ENCODE data around the gene CYP27A1.
A peak's percentile ranks its signal among the peaks of the same experiment; 100 is the strongest.
"Not testable (repeated sequence)": the region's sequence is repeated elsewhere in the genome, so short reads cannot be mapped to it uniquely, and the experiment has no call there.

Gene CYP27A1

GRCh38 chr2:218839430-218839829 is 57.5 kb downstream of the CYP27A1 start:
- H3K4me1 Mint-ChIP-seq: no peaks in the 10 kb centered on the region
- peaks cover 4% of the 10 kb centered on the region for H3K9me3 Mint-ChIP-seq
- no peaks in the 10 kb centered on the region for H3K36me3 Mint-ChIP-seq
- peaks cover 41% of the 10 kb centered on the region for H3K27me3 Mint-ChIP-seq
- no peak overlapping the region for H3K27ac Mint-ChIP-seq
- CTCF ChIA-PET: interaction anchor here (0.8 kb wide), 1 partner anchor 152 kb away, joined by 3 read pairs; no protein-coding TSS in a partner anchor
- DNase-seq: no peak
- no peak overlapping the region for H3K4me3 Mint-ChIP-seq

GRCh38 chr2:218839888-218840287 is 57.9 kb downstream of the CYP27A1 start:
- CTCF ChIA-PET: interaction anchor here (0.8 kb wide), 1 partner anchor 153 kb away, joined by 3 read pairs; no protein-coding TSS in a partner anchor

GRCh38 chr2:218844334-218844733 is 62.4 kb downstream of the CYP27A1 start:
- H3K4me3 Mint-ChIP-seq, H3K36me3 Mint-ChIP-seq: not testable (repeated sequence)

More at GRCh38 chr2:218839888-218840287, 57.9 kb downstream of the CYP27A1 start:
- Mint-ChIP-seq H3K36me3 (no peaks in the 10 kb centered on the region), H3K27ac (no peak overlapping the region), H3K9me3 (peaks cover 5% of the 10 kb centered on the region), H3K4me1 (no peaks in the 10 kb centered on the region), H3K4me3 (no peak overlapping the region), H3K27me3 (peaks cover 36% of the 10 kb centered on the region)
- no peak for DNase-seq

GRCh38 chr2:218846963-218847362 is 65.0 kb downstream of the CYP27A1 start:
- H3K9me3 Mint-ChIP-seq, H3K36me3 Mint-ChIP-seq, DNase-seq, H3K4me1 Mint-ChIP-seq, H3K4me3 Mint-ChIP-seq, H3K27ac Mint-ChIP-seq: not testable (repeated sequence)
- H3K27me3 Mint-ChIP-seq: peaks cover 32% of the 10 kb centered on the region
- CTCF ChIA-PET: interaction anchor here (0.6 to 5.8 kb wide), 21 partner anchors 9 to 629 kb away, joined by 3 to 89 read pairs (median 4); partner anchors contain the start of genes BCS1L, RNF25, STK36 and TTLL4

More at GRCh38 chr2:218844334-218844733, 62.4 kb downstream of the CYP27A1 start:
- H3K9me3 Mint-ChIP-seq, DNase-seq, H3K4me1 Mint-ChIP-seq, H3K27ac Mint-ChIP-seq, CTCF ChIA-PET: not testable (repeated sequence)
- peaks cover 10% of the 10 kb centered on the region for H3K27me3 Mint-ChIP-seq

- no peak for DNase-seq
- H3K9me3 Mint-ChIP-seq: no peaks in the 10 kb centered on the region
Measured at GRCh38 chr2:218849721-218850120, 67.8 kb downstream of the CYP27A1 start.

GRCh38 chr2:218850796-218851195 is 68.8 kb downstream of the CYP27A1 start:
- no peaks in the 10 kb centered on the region for H3K4me1 Mint-ChIP-seq
- DNase-seq: no peak
- H3K27ac Mint-ChIP-seq: no peak overlapping the region
- H3K9me3 Mint-ChIP-seq: no peaks in the 10 kb centered on the region
- H3K36me3 Mint-ChIP-seq: no peaks in the 10 kb centered on the region
- H3K27me3 Mint-ChIP-seq: peaks cover 66% of the 10 kb centered on the region
- H3K4me3 Mint-ChIP-seq: no peak overlapping the region
- CTCF ChIA-PET: interaction anchor here (0.6 to 5.8 kb wide), 8 partner anchors 28 to 271 kb away, joined by 3 to 89 read pairs (median 4); partner anchors contain the start of genes CYP27A1 and TTLL4

More at GRCh38 chr2:218849721-218850120, 67.8 kb downstream of the CYP27A1 start:
- Mint-ChIP-seq H3K4me1 (no peaks in the 10 kb centered on the region), H3K27ac (no peak overlapping the region), H3K36me3 (no peaks in the 10 kb centered on the region), H3K27me3 (peaks cover 55% of the 10 kb centered on the region), H3K4me3 (no peak overlapping the region)
- CTCF ChIA-PET: interaction anchor here (0.6 to 5.8 kb wide), 7 partner anchors 48 to 270 kb away, joined by 3 to 89 read pairs (median 4); partner anchors contain the start of genes BCS1L, CYP27A1, TTLL4 and ZNF142

- no peaks in the 10 kb centered on the region for H3K9me3 Mint-ChIP-seq
- H3K27ac Mint-ChIP-seq: no peak overlapping the region
Measured at GRCh38 chr2:218851286-218851685, 69.3 kb downstream of the CYP27A1 start.

GRCh38 chr2:218852911-218853667 is 71.1 kb downstream of the CYP27A1 start:
- peak; percentile 72 for DNase-seq
- H3K4me1 Mint-ChIP-seq: no peaks in the 10 kb centered on the region
- H3K9me3 Mint-ChIP-seq: no peaks in the 10 kb centered on the region
- no peaks in the 10 kb centered on the region for H3K36me3 Mint-ChIP-seq
- no peak overlapping the region for H3K4me3 Mint-ChIP-seq
- H3K27ac Mint-ChIP-seq: no peak overlapping the region
- H3K27me3 Mint-ChIP-seq: peaks cover 83% of the 10 kb centered on the region
- CTCF ChIA-PET: interaction anchor here (0.7 to 3.5 kb wide), 11 partner anchors 8 to 224 kb away, joined by 3 to 44 read pairs (median 4); no protein-coding TSS in a partner anchor

More at GRCh38 chr2:218851286-218851685, 69.3 kb downstream of the CYP27A1 start:
- DNase-seq: no peak
- CTCF ChIA-PET: interaction anchor here (0.6 to 5.8 kb wide), 9 partner anchors 9 to 271 kb away, joined by 3 to 89 read pairs (median 3); partner anchors contain the start of gene CYP27A1
- H3K4me3 Mint-ChIP-seq: no peak overlapping the region
- H3K4me1 Mint-ChIP-seq: no peaks in the 10 kb centered on the region
- peaks cover 70% of the 10 kb centered on the region for H3K27me3 Mint-ChIP-seq
- H3K36me3 Mint-ChIP-seq: no peaks in the 10 kb centered on the region

- CTCF ChIA-PET: interaction anchor here (0.7 to 3.5 kb wide), 7 partner anchors 10 to 225 kb away, joined by 3 to 44 read pairs (median 4); no protein-coding TSS in a partner anchor
- Mint-ChIP-seq H3K9me3 (no peaks in the 10 kb centered on the region), H3K36me3 (no peaks in the 10 kb centered on the region), H3K4me3 (no peak overlapping the region), H3K27ac (no peak overlapping the region), H3K4me1 (no peaks in the 10 kb centered on the region), H3K27me3 (peaks cover 90% of the 10 kb centered on the region)
- DNase-seq: no peak
Measured at GRCh38 chr2:218853766-218854165, 71.8 kb downstream of the CYP27A1 start.

- Mint-ChIP-seq H3K27me3 (peaks cover 95% of the 10 kb centered on the region), H3K36me3 (no peaks in the 10 kb centered on the region), H3K27ac (no peak overlapping the region), H3K9me3 (no peaks in the 10 kb centered on the region), H3K4me1 (peaks cover 4% of the 10 kb centered on the region), H3K4me3 (no peak overlapping the region)
- CTCF ChIA-PET: interaction anchor here (0.7 to 2.0 kb wide), 6 partner anchors 9 to 194 kb away, joined by 3 to 6 read pairs (median 4); no protein-coding TSS in a partner anchor
- no peak for DNase-seq
Measured at GRCh38 chr2:218854860-218855259, 72.9 kb downstream of the CYP27A1 start.

GRCh38 chr2:218855305-218856166 is 73.6 kb downstream of the CYP27A1 start:
- no peak overlapping the region for H3K27ac Mint-ChIP-seq
- H3K9me3 Mint-ChIP-seq: no peaks in the 10 kb centered on the region
- peaks cover 10% of the 10 kb centered on the region for H3K4me1 Mint-ChIP-seq
- DNase-seq: no peak
- H3K4me3 Mint-ChIP-seq: no peak overlapping the region
- peaks cover 95% of the 10 kb centered on the region for H3K27me3 Mint-ChIP-seq
- H3K36me3 Mint-ChIP-seq: no peaks in the 10 kb centered on the region
- CTCF ChIA-PET: interaction anchor here (0.6 to 1.3 kb wide), 6 partner anchors 33 to 621 kb away, joined by 3 to 4 read pairs (median 3); no protein-coding TSS in a partner anchor

- no peaks in the 10 kb centered on the region for H3K36me3 Mint-ChIP-seq
- CTCF ChIA-PET: interaction anchor here (0.6 to 1.3 kb wide), 5 partner anchors 20 to 620 kb away, joined by 3 to 4 read pairs (median 3); no protein-coding TSS in a partner anchor
- H3K4me3 Mint-ChIP-seq: no peak overlapping the region
- H3K27me3 Mint-ChIP-seq: peaks cover 95% of the 10 kb centered on the region
- H3K4me1 Mint-ChIP-seq: peaks cover 12% of the 10 kb centered on the region
- H3K9me3 Mint-ChIP-seq: no peaks in the 10 kb centered on the region
- H3K27ac Mint-ChIP-seq: no peak overlapping the region
- DNase-seq: no peak
Measured at GRCh38 chr2:218856167-218856895, 74.4 kb downstream of the CYP27A1 start.

GRCh38 chr2:218856896-218857243 is 74.9 kb downstream of the CYP27A1 start:
- Mint-ChIP-seq H3K4me1 (peaks cover 12% of the 10 kb centered on the region), H3K4me3 (no peak overlapping the region), H3K36me3 (no peaks in the 10 kb centered on the region), H3K27me3 (peaks cover 95% of the 10 kb centered on the region), H3K9me3 (no peaks in the 10 kb centered on the region), H3K27ac (no peak overlapping the region)
- DNase-seq: no peak
- CTCF ChIA-PET: interaction anchor here (0.8 to 0.9 kb wide), 2 partner anchors 19 to 42 kb away, joined by 3 read pairs; no protein-coding TSS in a partner anchor
